Measurements from ENCODE around the gene NDUFA13.

NDUFA13 gene

DNA sequence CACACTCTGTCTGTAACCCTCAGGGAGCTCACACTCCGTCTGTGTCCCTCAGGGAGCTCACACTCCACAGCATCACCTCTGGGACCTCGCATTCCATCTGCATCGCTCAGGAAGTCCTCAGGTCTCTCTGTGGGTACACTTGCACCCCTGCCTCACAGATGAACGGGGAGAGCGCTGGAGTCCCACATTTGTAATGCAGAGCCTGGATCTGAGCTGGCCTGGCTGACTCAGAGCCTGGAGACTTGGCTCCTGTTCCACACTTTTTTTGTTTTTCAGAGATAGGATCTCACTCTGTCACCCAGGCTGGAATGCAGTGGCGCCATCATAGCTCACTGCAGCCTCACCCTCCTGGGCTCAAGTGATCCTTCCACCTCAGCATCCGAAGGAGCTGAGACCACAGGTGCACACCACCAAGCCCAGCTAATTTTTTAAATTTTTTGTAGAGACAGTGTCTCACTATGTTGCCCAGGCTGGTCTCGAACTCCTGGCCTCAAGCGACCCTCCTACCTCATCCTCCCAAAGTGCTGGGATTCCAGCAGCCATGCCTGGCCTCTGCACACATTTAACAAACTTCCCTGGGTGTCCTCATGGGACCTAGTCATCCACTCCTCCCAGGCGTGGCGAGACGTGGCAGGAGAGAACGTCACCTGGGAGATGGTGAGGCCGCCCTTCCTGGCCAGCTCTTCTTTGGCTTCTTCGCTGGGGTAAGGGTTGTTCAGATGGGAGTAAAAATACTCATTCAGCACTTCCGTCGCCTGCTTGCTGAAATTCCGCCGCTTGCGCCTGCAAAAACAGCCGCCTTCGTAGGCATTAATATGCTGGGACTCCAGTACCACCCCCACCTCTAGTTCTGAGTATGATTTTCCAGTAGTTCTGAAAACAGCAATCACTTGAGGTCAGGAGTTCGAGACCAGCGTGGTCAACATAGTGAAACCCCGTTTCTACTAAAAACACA, 53.1 kb downstream of the NDUFA13 start:
- Histone ChIP-seq H3K4me1 (ENCODE audit: low read depth, poor library complexity, severe bottlenecking) (no peaks in the 10 kb centered on the region), H3K36me3 (ENCODE audit: insufficient read depth) (no peaks in the 10 kb centered on the region), H3K79me2 (ENCODE audit: insufficient read depth, low read depth) (no peaks in the 10 kb centered on the region), H3K4me3 (IDR thresholded peaks at IDR 0.05; ENCODE audit: insufficient read depth, low read depth, low read length) (no peak overlapping the region), H3K27ac (no peak overlapping the region), H2AFZ (ENCODE audit: low read depth) (no peak overlapping the region), H3K9ac (no peak overlapping the region), H3K4me2 (no peak overlapping the region), H4K20me1 (ENCODE audit: insufficient read depth) (no peaks in the 10 kb centered on the region), H3K27me3 (ENCODE audit: insufficient read depth, low read depth) (no peaks in the 10 kb centered on the region)
- TF ChIP-seq, protein P1, sequence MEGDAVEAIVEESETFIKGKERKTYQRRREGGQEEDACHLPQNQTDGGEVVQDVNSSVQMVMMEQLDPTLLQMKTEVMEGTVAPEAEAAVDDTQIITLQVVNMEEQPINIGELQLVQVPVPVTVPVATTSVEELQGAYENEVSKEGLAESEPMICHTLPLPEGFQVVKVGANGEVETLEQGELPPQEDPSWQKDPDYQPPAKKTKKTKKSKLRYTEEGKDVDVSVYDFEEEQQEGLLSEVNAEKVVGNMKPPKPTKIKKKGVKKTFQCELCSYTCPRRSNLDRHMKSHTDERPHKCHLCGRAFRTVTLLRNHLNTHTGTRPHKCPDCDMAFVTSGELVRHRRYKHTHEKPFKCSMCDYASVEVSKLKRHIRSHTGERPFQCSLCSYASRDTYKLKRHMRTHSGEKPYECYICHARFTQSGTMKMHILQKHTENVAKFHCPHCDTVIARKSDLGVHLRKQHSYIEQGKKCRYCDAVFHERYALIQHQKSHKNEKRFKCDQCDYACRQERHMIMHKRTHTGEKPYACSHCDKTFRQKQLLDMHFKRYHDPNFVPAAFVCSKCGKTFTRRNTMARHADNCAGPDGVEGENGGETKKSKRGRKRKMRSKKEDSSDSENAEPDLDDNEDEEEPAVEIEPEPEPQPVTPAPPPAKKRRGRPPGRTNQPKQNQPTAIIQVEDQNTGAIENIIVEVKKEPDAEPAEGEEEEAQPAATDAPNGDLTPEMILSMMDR (conservative IDR thresholded peaks at IDR 0.05; ENCODE audit: low read depth, low read length), result no peak

DNA sequence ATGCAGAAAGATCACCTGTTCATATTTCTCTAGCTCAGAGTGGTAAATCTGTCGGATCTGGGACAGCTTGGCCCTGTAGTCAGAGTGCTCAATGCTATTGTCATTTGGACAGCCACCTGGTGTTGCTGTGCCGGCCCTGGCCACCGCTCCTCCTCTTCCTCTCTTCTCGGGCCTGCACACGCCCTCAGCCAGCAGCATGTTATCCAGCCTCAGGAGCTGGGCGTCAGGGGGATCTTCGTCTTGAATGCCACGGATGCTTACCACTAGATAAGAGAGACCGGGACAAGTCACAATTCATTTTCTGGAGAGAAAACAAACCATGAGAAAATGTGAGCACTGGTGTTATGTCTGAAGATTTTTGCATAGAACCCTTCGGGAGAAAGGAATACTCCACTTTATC, 54.5 kb downstream of the NDUFA13 start:
- Histone ChIP-seq H4K20me1 (ENCODE audit: insufficient read depth) (no peaks in the 10 kb centered on the region), H3K4me2 (no peak overlapping the region)

DNA sequence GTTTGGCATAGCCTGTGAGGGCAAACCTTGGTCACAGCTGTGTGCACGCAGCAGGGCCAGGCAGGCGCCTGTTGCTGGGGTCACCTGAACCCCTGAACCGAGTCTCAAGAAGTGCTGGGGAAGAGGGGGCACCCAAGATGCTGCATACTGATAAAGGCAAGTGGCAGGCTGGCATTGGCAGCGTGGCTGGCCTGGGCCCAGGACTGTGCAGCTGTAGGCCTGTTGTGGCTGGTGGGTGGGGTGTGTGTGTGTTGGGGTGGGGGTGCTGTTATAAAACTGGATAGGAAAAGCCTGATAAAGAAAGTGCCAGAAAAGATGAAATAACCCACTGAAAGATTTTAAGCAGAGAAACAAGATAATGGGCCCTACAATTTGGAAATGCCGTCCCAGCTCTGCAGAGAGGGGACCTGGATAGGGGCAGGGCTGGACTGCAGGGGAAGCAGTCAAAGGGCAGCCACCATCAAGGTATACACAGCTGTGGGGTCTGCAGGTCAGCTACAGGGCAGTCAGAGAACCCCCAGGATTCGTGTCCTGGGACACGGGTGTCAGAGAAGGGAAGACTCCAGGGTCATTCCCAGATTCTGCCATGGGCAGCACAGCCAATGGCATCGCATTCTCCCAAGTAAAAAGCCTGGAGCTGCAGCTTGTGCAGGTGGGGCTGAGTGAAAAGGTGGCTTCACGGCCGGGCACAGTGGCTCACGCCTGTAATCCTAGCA, 55.2 kb downstream of the NDUFA13 start:
- TF ChIP-seq, protein P1 (conservative IDR thresholded peaks at IDR 0.05; ENCODE audit: low read depth, low read length), result no peak
- H2AFZ ChIP-seq (ENCODE audit: low read depth), result no peak overlapping the region
- H3K4me2 ChIP-seq, result no peak overlapping the region
- H3K27me3 ChIP-seq (ENCODE audit: insufficient read depth, low read depth), result no peaks in the 10 kb centered on the region
- no peaks in the 10 kb centered on the region for H3K36me3 ChIP-seq (ENCODE audit: insufficient read depth)
- H3K27ac ChIP-seq, result no peak overlapping the region
- H3K9ac ChIP-seq, result no peak overlapping the region
- no peaks in the 10 kb centered on the region for H3K4me1 ChIP-seq (ENCODE audit: low read depth, poor library complexity, severe bottlenecking)
- no peak overlapping the region for H3K4me3 ChIP-seq (IDR thresholded peaks at IDR 0.05; ENCODE audit: insufficient read depth, low read depth, low read length)
- H3K79me2 ChIP-seq (ENCODE audit: insufficient read depth, low read depth), result no peaks in the 10 kb centered on the region
- no peaks in the 10 kb centered on the region for H4K20me1 ChIP-seq (ENCODE audit: insufficient read depth)

More for the DNA sequence above, 54.5 kb downstream of the NDUFA13 start:
- Histone ChIP-seq H3K4me3 (IDR thresholded peaks at IDR 0.05; ENCODE audit: insufficient read depth, low read depth, low read length) (no peak overlapping the region), H3K36me3 (ENCODE audit: insufficient read depth) (no peaks in the 10 kb centered on the region), H3K27me3 (ENCODE audit: insufficient read depth, low read depth) (no peaks in the 10 kb centered on the region), H3K27ac (no peak overlapping the region), H2AFZ (ENCODE audit: low read depth) (no peak overlapping the region), H3K79me2 (ENCODE audit: insufficient read depth, low read depth) (no peaks in the 10 kb centered on the region), H3K9ac (no peak overlapping the region), H3K4me1 (ENCODE audit: low read depth, poor library complexity, severe bottlenecking) (no peaks in the 10 kb centered on the region)
- TF ChIP-seq, protein P1 (conservative IDR thresholded peaks at IDR 0.05; ENCODE audit: low read depth, low read length), result no peak

DNA sequence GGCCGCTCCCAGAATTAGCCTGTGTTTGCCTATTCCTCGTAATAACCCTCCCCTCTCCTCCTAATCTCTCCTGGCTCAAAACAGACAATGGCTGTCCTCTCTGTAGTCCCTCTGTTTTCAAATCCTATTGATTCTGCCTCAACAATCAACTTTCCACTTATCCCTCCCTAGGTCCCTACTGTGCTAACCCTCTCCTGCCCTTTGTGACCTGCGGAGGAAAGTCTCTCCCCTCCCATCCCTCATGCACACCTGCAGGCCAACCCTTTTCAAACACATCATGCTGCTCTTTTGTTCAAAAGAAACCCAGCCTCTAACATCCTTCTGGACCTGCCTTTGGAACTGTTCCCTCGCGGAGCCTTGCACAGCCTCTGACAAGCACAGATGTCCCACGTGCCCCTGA, 59.4 kb downstream of the NDUFA13 start:
- no peak overlapping the region for H3K9ac ChIP-seq

More for the DNA sequence above, 59.4 kb downstream of the NDUFA13 start:
- no peaks in the 10 kb centered on the region for H3K27me3 ChIP-seq (ENCODE audit: insufficient read depth, low read depth)
- H3K27ac ChIP-seq, result no peak overlapping the region
- no peak overlapping the region for H2AFZ ChIP-seq (ENCODE audit: low read depth)
- no peaks in the 10 kb centered on the region for H3K4me1 ChIP-seq (ENCODE audit: low read depth, poor library complexity, severe bottlenecking)
- no peak overlapping the region for H3K4me2 ChIP-seq
- TF ChIP-seq, protein P1 (conservative IDR thresholded peaks at IDR 0.05; ENCODE audit: low read depth, low read length), result no peak
- no peaks in the 10 kb centered on the region for H4K20me1 ChIP-seq (ENCODE audit: insufficient read depth)
- no peaks in the 10 kb centered on the region for H3K79me2 ChIP-seq (ENCODE audit: insufficient read depth, low read depth)
- no peaks in the 10 kb centered on the region for H3K36me3 ChIP-seq (ENCODE audit: insufficient read depth)
- no peak overlapping the region for H3K4me3 ChIP-seq (IDR thresholded peaks at IDR 0.05; ENCODE audit: insufficient read depth, low read depth, low read length)

Measured in KMS-11 (cell line).